Choroid plexus epithelial cell (primary cell): Measurements from ENCODE around the gene HRH3.

Source experiments
- DNase-seq: peaks from one replicate; pipeline ENCODE4 v3.0.0-alpha.2; 2010; ENCODE audit warnings: low read depth
- H3K4me3 ChIP-seq: 2 replicates; pipeline ENCODE4 v1.5.1; 2011; ENCODE audit warnings: low read depth, mild to moderate bottlenecking, control low read depth, low read length, moderate library complexity
- CTCF ChIP-seq: conservative IDR thresholded peaks from 2 replicates; pipeline ENCODE4 v1.5.1; 2011; ENCODE audit warnings: low read depth, mild to moderate bottlenecking, control low read depth, inconsistent platforms, low read length, moderate library complexity

The HRH3 gene

GRCh38 chr20:62225820-62226635 lies 6.0 kb upstream of the HRH3 start:
- no peak overlapping the region for H3K4me3 ChIP-seq
- TF ChIP-seq CTCF, result no peak
- DNase-seq, result no peak

- TF ChIP-seq CTCF, result no peak
- no peak for DNase-seq
- no peak overlapping the region for H3K4me3 ChIP-seq
Measured at GRCh38 chr20:62225026-62225425, 4.9 kb upstream of the HRH3 start.

- TF ChIP-seq CTCF, result no peak
- no peak overlapping the region for H3K4me3 ChIP-seq
- DNase-seq, result no peak
Measured at GRCh38 chr20:62224113-62224855, 4.2 kb upstream of the HRH3 start.

- DNase-seq, result no peak
- TF ChIP-seq CTCF, result no peak
Measured at GRCh38 chr20:62223571-62223970, 3.5 kb upstream of the HRH3 start.

GRCh38 chr20:62222972-62223371 lies 2.9 kb upstream of the HRH3 start:
- H3K4me3 ChIP-seq, result no peak overlapping the region
- DNase-seq, result no peak
- no peak for TF ChIP-seq CTCF

More at GRCh38 chr20:62223571-62223970, 3.5 kb upstream of the HRH3 start:
- no peak overlapping the region for H3K4me3 ChIP-seq

GRCh38 chr20:62222266-62222850 lies 2.3 kb upstream of the HRH3 start:
- no peak overlapping the region for H3K4me3 ChIP-seq
- TF ChIP-seq CTCF, result no peak
- no peak for DNase-seq
